GM12878 (cell line): ENCODE results near the gene YEATS2. TPM values are rescaled to one million over a fixed set of nuclear protein-coding genes. Genes with fewer than 3 reads are reported as not detected.

ENCODE experiments used
- ATAC-seq: fragments of 200-7000 bp; cut with Tn5 transposase; 3 replicates; pipeline ENCODE4 v1.9.1; 2020; ENCODE audit warnings: mild to moderate bottlenecking, moderate library complexity
- BruUV-seq: library from RNA; stranded (reverse); fragments of 400-500 nt; replicated peaks from 2 replicates; lab custom pipeline; 2021; lab: Mats Ljungman, UMichigan
- CTCF ChIA-PET: fragments of 300-600 bp; sonication (Branson Sonifier 250); formaldehyde crosslinking; extraction: SDS; loops from one replicate; lab custom pipeline; 2021; ENCODE audit warnings: inconsistent platforms; lab: Yijun Ruan, JAX
- POLR2A ChIA-PET: fragments of 350-600 bp; formaldehyde crosslinking; extraction: SDS; loops from one replicate; lab custom pipeline; 2021; ENCODE audit warnings: inconsistent platforms; lab: Charles Lee
- RAD21 ChIA-PET: fragments of 300-600 bp; sonication (Branson Sonifier 250); formaldehyde crosslinking; loops from one replicate; lab custom pipeline; 2023; ENCODE audit warnings: antibody characterized with exemption; ENCODE audit not compliant: unreplicated experiment; lab: Charles Lee
- SMC1A ChIA-PET: fragments of 300-600 bp; sonication (Branson Sonifier 250); formaldehyde crosslinking; loops from one replicate; lab custom pipeline; 2023; ENCODE audit not compliant: unreplicated experiment, uncharacterized antibody; lab: Charles Lee
- DNase-seq: peaks from one replicate; pipeline ENCODE4 v3.0.0-alpha.2; 2011; ENCODE audit warnings: low read depth, low spot score
- FAIRE-seq: peaks from 3 replicates; lab custom pipeline; 2011; peaks lifted over from hg19 to GRCh38; lab: Jason Lieb, UNC
- H2AFZ ChIP-seq: 2 replicates; pipeline ENCODE4 v1.6.0; 2011; ENCODE audit warnings: low read depth, low read length, control low read depth; ENCODE audit not compliant: control insufficient read depth
- H3K27ac ChIP-seq: 2 replicates; pipeline ENCODE4 v1.5.1; 2011; ENCODE audit warnings: control low read depth; ENCODE audit not compliant: control insufficient read depth, insufficient read depth
- H3K27me3 ChIP-seq, 2 experiments: replicated peaks in 1 of 2; 2 replicates each; pipeline versions ENCODE4 v1.6.0 to v1.6.1; 2011; ENCODE audit warnings: low read length in 1 of 2; ENCODE audit not compliant: control insufficient read depth in 2 of 2, insufficient read depth in 2 of 2
- H3K36me3 ChIP-seq, 2 experiments: 2 replicates each; pipeline ENCODE4 v1.5.1; 2011; ENCODE audit warnings: low read length in 1 of 2; ENCODE audit not compliant: control insufficient read depth in 2 of 2, insufficient read depth in 2 of 2
- H3K4me1 ChIP-seq: 2 replicates; pipeline ENCODE4 v1.6.1; 2011; ENCODE audit warnings: mild to moderate bottlenecking, low read length, moderate library complexity, mixed read lengths; ENCODE audit not compliant: control insufficient read depth, insufficient read depth
- H3K4me2 ChIP-seq: 2 replicates; pipeline ENCODE4 v1.6.0; 2011; ENCODE audit warnings: control low read depth; ENCODE audit not compliant: control insufficient read depth, insufficient read depth
- H3K4me3 ChIP-seq: fragments of 200-600 bp; sonication (generic); 2 replicates; pipeline ENCODE4 v1.5.1; 2016
- H3K79me2 ChIP-seq: 2 replicates; pipeline ENCODE4 v1.6.0; 2011; ENCODE audit warnings: low read length; ENCODE audit not compliant: control insufficient read depth, insufficient read depth
- H3K9ac ChIP-seq: 2 replicates; pipeline ENCODE4 v1.8.0; 2011; ENCODE audit warnings: low read length, control low read depth, mixed read lengths; ENCODE audit not compliant: control insufficient read depth, insufficient read depth
- H3K9me3 ChIP-seq: replicated peaks from 3 replicates; pipeline ENCODE4 v1.5.1; 2011; ENCODE audit warnings: mild to moderate bottlenecking, low read length; ENCODE audit not compliant: control insufficient read depth, insufficient read depth
- H4K20me1 ChIP-seq: 2 replicates; pipeline ENCODE4 v1.6.0; 2011; ENCODE audit not compliant: control insufficient read depth, insufficient read depth
- EED ChIP-seq: sonication (generic); IDR thresholded peaks from 2 replicates; pipeline ENCODE4 v1.6.1; 2016; ENCODE audit warnings: antibody characterized with exemption, low read depth
- NR2C1 ChIP-seq: fragments of 450-650 bp; IDR thresholded peaks from 2 replicates; pipeline ENCODE4 v1.6.1; 2017; ENCODE audit warnings: antibody characterized with exemption, mild to moderate bottlenecking, moderate library complexity
- POLR2AphosphoS2 ChIP-seq: IDR thresholded peaks from 2 replicates; pipeline ENCODE4 v1.6.1; 2011; ENCODE audit warnings: low read depth, mild to moderate bottlenecking, low read length, improper control_type of control experiment, moderate library complexity
- SMAD1 ChIP-seq: fragments of 450-650 bp; IDR thresholded peaks from 2 replicates; pipeline ENCODE4 v1.6.1; 2018; ENCODE audit warnings: mild to moderate bottlenecking, low read depth; ENCODE audit not compliant: partially characterized antibody
- TAF1 ChIP-seq: IDR thresholded peaks from 2 replicates; pipeline ENCODE4 v1.6.1; 2011; ENCODE audit warnings: mild to moderate bottlenecking, low read depth, low read length, borderline replicate concordance
- WGBS: methylation state at CpG from one replicate; pipeline ENCODE4 v1.1.6; 2016; ENCODE audit warnings: low lambda C conversion rate; ENCODE audit not compliant: insufficient replicate concordance, insufficient coverage; ENCODE audit errors: missing lambda C conversion rate; 5-methylcytosine and 5-hydroxymethylcytosine counted together
- in situ Hi-C: fragments of 300-500 bp; cut with MboI; formaldehyde crosslinking; loops from 9 replicates; pipeline ENCODE4 v1.14.3; 2018; ENCODE audit warnings: mixed read lengths
- intact Hi-C: fragments of 100-400 bp; cut with micrococcal nuclease; formaldehyde crosslinking; loops from one replicate; pipeline ENCODE4 v1.14.2; 2022; ENCODE audit not compliant: unreplicated experiment
- polyA plus RNA-seq, 11 experiments: library from polyadenylated mRNA; depleted of rRNA in 4 of 11; unstranded in 6 of 11; stranded (reverse) in 5 of 11; fragments of >200 nt; fragmentation: Nextera tagmentation in 4 of 11; fragmentation: Illumina TruSeq in 1 of 11; extraction: Ambion mirVana in 4 of 11; extraction: Trizol in 1 of 11; gene quantifications; 1 replicate in 1 of 11; 2 replicates in 10 of 11; pipeline versions ENCODE4 v1.2.1 to v1.2.3, GENCODE V29; 2011 to 2016; ENCODE audit warnings: inconsistent platforms in 2 of 11, missing spikeins in 2 of 11, low read depth in 1 of 11
- total RNA-seq, 4 experiments: library from RNA; depleted of rRNA in 3 of 4; stranded (reverse); fragments of >200 nt in 3 of 4; fragmentation: Illumina TruSeq in 1 of 4; extraction: Trizol in 1 of 4; gene quantifications; 2 replicates each; pipeline versions ENCODE4 v1.2.1 to v1.2.3, GENCODE V29; 2013 to 2021
- TF ChIP-seq, protein P1 (sequence below): IDR thresholded peaks from 2 replicates; pipeline ENCODE4 v1.6.1; 2012; ENCODE audit warnings: improper control_type of control experiment, low read depth, low read length; ENCODE audit not compliant: insufficient replicate concordance
- TF ChIP-seq, protein P2 (sequence below): IDR thresholded peaks from 2 replicates; pipeline ENCODE4 v1.6.1; 2011; ENCODE audit warnings: low read depth, low read length, improper control_type of control experiment, borderline replicate concordance
- TF ChIP-seq, protein P3 (sequence below): fragments of 450-650 bp; formaldehyde crosslinking; IDR thresholded peaks from 2 replicates; pipeline ENCODE4 v1.4.0; 2020; ENCODE audit warnings: mild to moderate bottlenecking, moderate library complexity
- TF ChIP-seq, protein P4 (sequence below): fragments of 150-350 bp; IDR thresholded peaks from 2 replicates; pipeline ENCODE4 v1.6.1; 2016; ENCODE audit warnings: low read depth, low read length

YEATS2 gene
- total and polyA plus RNA-seq, 10 of the 15 experiments (the other 5 are each of a cell fraction or from before 2014, with no cell fraction given), result 1.9 to 65.3 (median 25.8) TPM

DNA sequence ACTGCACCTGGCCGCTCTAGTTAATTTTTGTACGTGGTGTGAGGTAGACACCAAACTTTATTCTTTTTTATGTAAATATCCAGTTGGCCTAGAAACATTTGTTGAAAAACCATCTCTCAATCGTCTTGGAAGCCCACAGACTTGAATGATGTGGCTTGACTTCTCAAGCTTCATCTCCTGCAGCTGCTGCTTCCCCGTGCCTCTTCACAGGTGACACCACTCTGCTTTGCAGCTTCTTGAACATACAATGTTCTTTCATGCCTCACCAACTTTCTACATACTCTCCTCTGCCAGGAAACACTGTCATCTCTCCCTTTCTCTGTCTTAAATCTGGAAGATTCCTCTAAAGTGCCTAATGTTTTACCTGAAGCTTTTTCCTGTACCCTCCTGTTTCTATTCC is 92.2 kb downstream of the YEATS2 start:
- ChIA-PET POLR2A (interaction anchor here (1.9 kb wide), 1 partner anchor 9 kb away, joined by 5 read pairs; no protein-coding TSS in a partner anchor), CTCF (interaction anchor here (1.0 to 1.9 kb wide), 3 partner anchors 14 to 25 kb away, joined by 3 to 8 read pairs (median 4); no protein-coding TSS in a partner anchor), SMC1A (interaction anchor here (2.3 kb wide), 1 partner anchor 10 kb away, joined by 8 read pairs; no protein-coding TSS in a partner anchor), RAD21 (interaction anchor here (1.6 kb wide), 1 partner anchor 352 kb away, joined by 4 read pairs; no protein-coding TSS in a partner anchor)
- intact Hi-C loops (no loop called here), in situ Hi-C loops (no loop called here)
- no peak for ATAC-seq
- TF ChIP-seq, protein P1, sequence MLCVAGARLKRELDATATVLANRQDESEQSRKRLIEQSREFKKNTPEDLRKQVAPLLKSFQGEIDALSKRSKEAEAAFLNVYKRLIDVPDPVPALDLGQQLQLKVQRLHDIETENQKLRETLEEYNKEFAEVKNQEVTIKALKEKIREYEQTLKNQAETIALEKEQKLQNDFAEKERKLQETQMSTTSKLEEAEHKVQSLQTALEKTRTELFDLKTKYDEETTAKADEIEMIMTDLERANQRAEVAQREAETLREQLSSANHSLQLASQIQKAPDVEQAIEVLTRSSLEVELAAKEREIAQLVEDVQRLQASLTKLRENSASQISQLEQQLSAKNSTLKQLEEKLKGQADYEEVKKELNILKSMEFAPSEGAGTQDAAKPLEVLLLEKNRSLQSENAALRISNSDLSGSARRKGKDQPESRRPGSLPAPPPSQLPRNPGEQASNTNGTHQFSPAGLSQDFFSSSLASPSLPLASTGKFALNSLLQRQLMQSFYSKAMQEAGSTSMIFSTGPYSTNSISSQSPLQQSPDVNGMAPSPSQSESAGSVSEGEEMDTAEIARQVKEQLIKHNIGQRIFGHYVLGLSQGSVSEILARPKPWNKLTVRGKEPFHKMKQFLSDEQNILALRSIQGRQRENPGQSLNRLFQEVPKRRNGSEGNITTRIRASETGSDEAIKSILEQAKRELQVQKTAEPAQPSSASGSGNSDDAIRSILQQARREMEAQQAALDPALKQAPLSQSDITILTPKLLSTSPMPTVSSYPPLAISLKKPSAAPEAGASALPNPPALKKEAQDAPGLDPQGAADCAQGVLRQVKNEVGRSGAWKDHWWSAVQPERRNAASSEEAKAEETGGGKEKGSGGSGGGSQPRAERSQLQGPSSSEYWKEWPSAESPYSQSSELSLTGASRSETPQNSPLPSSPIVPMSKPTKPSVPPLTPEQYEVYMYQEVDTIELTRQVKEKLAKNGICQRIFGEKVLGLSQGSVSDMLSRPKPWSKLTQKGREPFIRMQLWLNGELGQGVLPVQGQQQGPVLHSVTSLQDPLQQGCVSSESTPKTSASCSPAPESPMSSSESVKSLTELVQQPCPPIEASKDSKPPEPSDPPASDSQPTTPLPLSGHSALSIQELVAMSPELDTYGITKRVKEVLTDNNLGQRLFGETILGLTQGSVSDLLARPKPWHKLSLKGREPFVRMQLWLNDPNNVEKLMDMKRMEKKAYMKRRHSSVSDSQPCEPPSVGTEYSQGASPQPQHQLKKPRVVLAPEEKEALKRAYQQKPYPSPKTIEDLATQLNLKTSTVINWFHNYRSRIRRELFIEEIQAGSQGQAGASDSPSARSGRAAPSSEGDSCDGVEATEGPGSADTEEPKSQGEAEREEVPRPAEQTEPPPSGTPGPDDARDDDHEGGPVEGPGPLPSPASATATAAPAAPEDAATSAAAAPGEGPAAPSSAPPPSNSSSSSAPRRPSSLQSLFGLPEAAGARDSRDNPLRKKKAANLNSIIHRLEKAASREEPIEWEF, result no peak
- TF ChIP-seq POLR2AphosphoS2 (no peak), TAF1 (no peak), SMAD1 (no peak), NR2C1 (no peak), EED (no peak)
- TF ChIP-seq, protein P2, sequence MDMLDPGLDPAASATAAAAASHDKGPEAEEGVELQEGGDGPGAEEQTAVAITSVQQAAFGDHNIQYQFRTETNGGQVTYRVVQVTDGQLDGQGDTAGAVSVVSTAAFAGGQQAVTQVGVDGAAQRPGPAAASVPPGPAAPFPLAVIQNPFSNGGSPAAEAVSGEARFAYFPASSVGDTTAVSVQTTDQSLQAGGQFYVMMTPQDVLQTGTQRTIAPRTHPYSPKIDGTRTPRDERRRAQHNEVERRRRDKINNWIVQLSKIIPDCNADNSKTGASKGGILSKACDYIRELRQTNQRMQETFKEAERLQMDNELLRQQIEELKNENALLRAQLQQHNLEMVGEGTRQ, result no peak
- TF ChIP-seq, protein P3, sequence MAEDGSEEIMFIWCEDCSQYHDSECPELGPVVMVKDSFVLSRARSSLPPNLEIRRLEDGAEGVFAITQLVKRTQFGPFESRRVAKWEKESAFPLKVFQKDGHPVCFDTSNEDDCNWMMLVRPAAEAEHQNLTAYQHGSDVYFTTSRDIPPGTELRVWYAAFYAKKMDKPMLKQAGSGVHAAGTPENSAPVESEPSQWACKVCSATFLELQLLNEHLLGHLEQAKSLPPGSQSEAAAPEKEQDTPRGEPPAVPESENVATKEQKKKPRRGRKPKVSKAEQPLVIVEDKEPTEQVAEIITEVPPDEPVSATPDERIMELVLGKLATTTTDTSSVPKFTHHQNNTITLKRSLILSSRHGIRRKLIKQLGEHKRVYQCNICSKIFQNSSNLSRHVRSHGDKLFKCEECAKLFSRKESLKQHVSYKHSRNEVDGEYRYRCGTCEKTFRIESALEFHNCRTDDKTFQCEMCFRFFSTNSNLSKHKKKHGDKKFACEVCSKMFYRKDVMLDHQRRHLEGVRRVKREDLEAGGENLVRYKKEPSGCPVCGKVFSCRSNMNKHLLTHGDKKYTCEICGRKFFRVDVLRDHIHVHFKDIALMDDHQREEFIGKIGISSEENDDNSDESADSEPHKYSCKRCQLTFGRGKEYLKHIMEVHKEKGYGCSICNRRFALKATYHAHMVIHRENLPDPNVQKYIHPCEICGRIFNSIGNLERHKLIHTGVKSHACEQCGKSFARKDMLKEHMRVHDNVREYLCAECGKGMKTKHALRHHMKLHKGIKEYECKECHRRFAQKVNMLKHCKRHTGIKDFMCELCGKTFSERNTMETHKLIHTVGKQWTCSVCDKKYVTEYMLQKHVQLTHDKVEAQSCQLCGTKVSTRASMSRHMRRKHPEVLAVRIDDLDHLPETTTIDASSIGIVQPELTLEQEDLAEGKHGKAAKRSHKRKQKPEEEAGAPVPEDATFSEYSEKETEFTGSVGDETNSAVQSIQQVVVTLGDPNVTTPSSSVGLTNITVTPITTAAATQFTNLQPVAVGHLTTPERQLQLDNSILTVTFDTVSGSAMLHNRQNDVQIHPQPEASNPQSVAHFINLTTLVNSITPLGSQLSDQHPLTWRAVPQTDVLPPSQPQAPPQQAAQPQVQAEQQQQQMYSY, result no peak
- TF ChIP-seq, protein P4, sequence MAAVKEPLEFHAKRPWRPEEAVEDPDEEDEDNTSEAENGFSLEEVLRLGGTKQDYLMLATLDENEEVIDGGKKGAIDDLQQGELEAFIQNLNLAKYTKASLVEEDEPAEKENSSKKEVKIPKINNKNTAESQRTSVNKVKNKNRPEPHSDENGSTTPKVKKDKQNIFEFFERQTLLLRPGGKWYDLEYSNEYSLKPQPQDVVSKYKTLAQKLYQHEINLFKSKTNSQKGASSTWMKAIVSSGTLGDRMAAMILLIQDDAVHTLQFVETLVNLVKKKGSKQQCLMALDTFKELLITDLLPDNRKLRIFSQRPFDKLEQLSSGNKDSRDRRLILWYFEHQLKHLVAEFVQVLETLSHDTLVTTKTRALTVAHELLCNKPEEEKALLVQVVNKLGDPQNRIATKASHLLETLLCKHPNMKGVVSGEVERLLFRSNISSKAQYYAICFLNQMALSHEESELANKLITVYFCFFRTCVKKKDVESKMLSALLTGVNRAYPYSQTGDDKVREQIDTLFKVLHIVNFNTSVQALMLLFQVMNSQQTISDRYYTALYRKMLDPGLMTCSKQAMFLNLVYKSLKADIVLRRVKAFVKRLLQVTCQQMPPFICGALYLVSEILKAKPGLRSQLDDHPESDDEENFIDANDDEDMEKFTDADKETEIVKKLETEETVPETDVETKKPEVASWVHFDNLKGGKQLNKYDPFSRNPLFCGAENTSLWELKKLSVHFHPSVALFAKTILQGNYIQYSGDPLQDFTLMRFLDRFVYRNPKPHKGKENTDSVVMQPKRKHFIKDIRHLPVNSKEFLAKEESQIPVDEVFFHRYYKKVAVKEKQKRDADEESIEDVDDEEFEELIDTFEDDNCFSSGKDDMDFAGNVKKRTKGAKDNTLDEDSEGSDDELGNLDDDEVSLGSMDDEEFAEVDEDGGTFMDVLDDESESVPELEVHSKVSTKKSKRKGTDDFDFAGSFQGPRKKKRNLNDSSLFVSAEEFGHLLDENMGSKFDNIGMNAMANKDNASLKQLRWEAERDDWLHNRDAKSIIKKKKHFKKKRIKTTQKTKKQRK, result no peak
- H3K9me3 ChIP-seq, result no peaks in the 10 kb centered on the region
- no peak for FAIRE-seq
- H3K4me3 ChIP-seq, result no peak overlapping the region
- H3K79me2 ChIP-seq, result no peaks in the 10 kb centered on the region
- no peaks in the 10 kb centered on the region for H3K27me3 ChIP-seq
- no TSS peak for BruUV-seq
- H3K4me1 ChIP-seq, result no peaks in the 10 kb centered on the region
- H3K9ac ChIP-seq, result no peak overlapping the region
- peaks cover 7 to 35% of the 10 kb centered on the region in 2 experiments for H3K36me3 ChIP-seq
- H3K4me2 ChIP-seq, result no peak overlapping the region
- DNase-seq, result no peak
- 67% methylated on average over 4 of the region's 4 CpGs for WGBS
- H2AFZ ChIP-seq, result no peak overlapping the region
- no peaks in the 10 kb centered on the region for H4K20me1 ChIP-seq
- no peak overlapping the region for H3K27ac ChIP-seq
